Neural cell (in vitro differentiated cells): Measurements from ENCODE around the gene METTL8. TPM values are rescaled to one million over a fixed set of nuclear protein-coding genes. Genes with fewer than 3 reads are reported as not detected.

Source experiments
- H2AFZ ChIP-seq: fragments of 200-600, 300-800 bp; sonication (generic), shearing (Covaris generic); 2 replicates; pipeline ENCODE4 v1.6.0; 2014; ENCODE audit warnings: low read depth, mild to moderate bottlenecking, antibody characterized with exemption, low read length, moderate library complexity
- H3F3A ChIP-seq: fragments of 200-600 bp; shearing (Covaris generic); 2 replicates; pipeline ENCODE4 v1.6.1; 2016; ENCODE audit warnings: mild to moderate bottlenecking, moderate library complexity, mixed read lengths, antibody characterized with exemption, low read length; ENCODE audit not compliant: insufficient read depth, poor library complexity, severe bottlenecking
- H3K27ac ChIP-seq: fragments of 200-600, 300-800 bp; sonication (generic), shearing (Covaris generic); 2 replicates; pipeline ENCODE4 v1.5.1; 2014; ENCODE audit warnings: mild to moderate bottlenecking, low read length, moderate library complexity
- H3K27me3 ChIP-seq: fragments of 300-800, 200-600 bp; sonication (generic), shearing (Covaris generic); 2 replicates; pipeline ENCODE4 v1.6.0; 2014; ENCODE audit warnings: mild to moderate bottlenecking, low read depth, low read length, moderate library complexity; ENCODE audit not compliant: insufficient read depth
- H3K36me3 ChIP-seq: fragments of 300-800, 200-600 bp; sonication (generic), shearing (Covaris generic); 2 replicates; pipeline ENCODE4 v1.5.1; 2014; ENCODE audit warnings: mild to moderate bottlenecking, antibody characterized with exemption, low read length, moderate library complexity; ENCODE audit not compliant: insufficient read depth
- H3K4me2 ChIP-seq: fragments of 300-800, 200-600 bp; sonication (generic), shearing (Covaris generic); 2 replicates; pipeline ENCODE4 v1.6.0; 2014; ENCODE audit warnings: mild to moderate bottlenecking, low read length
- H3K4me3 ChIP-seq: fragments of 300-800, 200-600 bp; sonication (generic), shearing (Covaris generic); 2 replicates; pipeline ENCODE4 v1.5.1; 2014; ENCODE audit warnings: mild to moderate bottlenecking, low read length, moderate library complexity
- H3K79me2 ChIP-seq: fragments of 200-600 bp; shearing (Covaris generic); replicated peaks from 2 replicates; pipeline ENCODE4 v1.6.0; 2014; ENCODE audit warnings: mild to moderate bottlenecking, low read length, moderate library complexity; ENCODE audit not compliant: insufficient read depth
- H3K9ac ChIP-seq: fragments of 300-800, 200-600 bp; sonication (generic), shearing (Covaris generic); 2 replicates; pipeline ENCODE4 v1.6.1; 2016; ENCODE audit warnings: mild to moderate bottlenecking, low read length, mixed read lengths
- H3K9me2 ChIP-seq: fragments of 200-600 bp; shearing (Covaris generic); 2 replicates; pipeline ENCODE4 v1.6.1; 2016; ENCODE audit warnings: mild to moderate bottlenecking, low read length, mixed read lengths; ENCODE audit not compliant: insufficient read depth
- H3K9me3 ChIP-seq: fragments of 200-600, 300-800 bp; sonication (generic), shearing (Covaris generic); 2 replicates; pipeline ENCODE4 v1.6.1; 2016; ENCODE audit warnings: mild to moderate bottlenecking, mixed run types, low read length, moderate library complexity, mixed read lengths
- H4K20me1 ChIP-seq: fragments of 200-600 bp; shearing (Covaris generic); 2 replicates; pipeline ENCODE4 v1.6.1; 2016; ENCODE audit warnings: mild to moderate bottlenecking, mixed run types; ENCODE audit not compliant: insufficient read depth
- CTCF ChIP-seq: fragments of 450-650 bp; IDR thresholded peaks from 2 replicates; pipeline ENCODE4 v1.5.1; 2014; ENCODE audit warnings: antibody characterized with exemption, mild to moderate bottlenecking, moderate library complexity; ENCODE audit not compliant: poor library complexity, severe bottlenecking
- EP300 ChIP-seq: fragments of 450-650 bp; conservative IDR thresholded peaks from 2 replicates; pipeline ENCODE4 v1.6.1; 2014; ENCODE audit warnings: antibody characterized with exemption, mild to moderate bottlenecking, moderate library complexity; ENCODE audit not compliant: poor library complexity, severe bottlenecking
- EZH2 ChIP-seq: fragments of 200-600, 300-800 bp; shearing (Covaris generic), sonication (generic); IDR thresholded peaks from 2 replicates; pipeline ENCODE4 v1.6.1; 2014; ENCODE audit warnings: antibody characterized with exemption, low read length, borderline replicate concordance, mild to moderate bottlenecking; ENCODE audit not compliant: insufficient read depth, poor library complexity, severe bottlenecking
- MXI1 ChIP-seq: fragments of 450-650 bp; conservative IDR thresholded peaks from 2 replicates; pipeline ENCODE4 v1.6.1; 2014; ENCODE audit warnings: antibody characterized with exemption, mild to moderate bottlenecking; ENCODE audit not compliant: poor library complexity, severe bottlenecking
- POLR2AphosphoS5 ChIP-seq: IDR thresholded peaks from 2 replicates; pipeline ENCODE4 v1.6.1; 2012
- RAD21 ChIP-seq: fragments of 450-650 bp; conservative IDR thresholded peaks from 2 replicates; pipeline ENCODE4 v1.6.1; 2014; ENCODE audit warnings: antibody characterized with exemption, mild to moderate bottlenecking, moderate library complexity
- SMC3 ChIP-seq: fragments of 450-650 bp; conservative IDR thresholded peaks from 2 replicates; pipeline ENCODE4 v1.6.1; 2014; ENCODE audit warnings: antibody characterized with exemption, mild to moderate bottlenecking, moderate library complexity; ENCODE audit not compliant: poor library complexity
- TAF1 ChIP-seq: IDR thresholded peaks from 2 replicates; pipeline ENCODE4 v1.6.1; 2012; ENCODE audit warnings: low read depth
- polyA plus RNA-seq: library from polyadenylated mRNA; depleted of rRNA; stranded (reverse); fragments of >200 nt; gene quantifications from 2 replicates; pipeline ENCODE4 v1.2.3, GENCODE V29; 2014
- TF ChIP-seq, protein P1 (sequence below): IDR thresholded peaks from 2 replicates; pipeline ENCODE4 v1.6.1; 2012; ENCODE audit warnings: borderline replicate concordance

METTL8 gene
- polyA plus RNA-seq, 1 donor from 2014 or later, result 13.7 TPM

GRCh38 chr2:171316755-171317337 lies 116.9 kb downstream of the METTL8 start:
- no peak overlapping the region for H2AFZ ChIP-seq
- no peaks in the 10 kb centered on the region for H3K9me2 ChIP-seq
- peak overlapping the region; percentile 10 for H3K27ac ChIP-seq
- no peaks in the 10 kb centered on the region for H4K20me1 ChIP-seq
- H3K9me3 ChIP-seq, result no peaks in the 10 kb centered on the region
- H3K4me2 ChIP-seq, result no peak overlapping the region
- H3F3A ChIP-seq, result no peaks in the 10 kb centered on the region
- no peak overlapping the region for H3K4me3 ChIP-seq
- TF ChIP-seq, protein P1, sequence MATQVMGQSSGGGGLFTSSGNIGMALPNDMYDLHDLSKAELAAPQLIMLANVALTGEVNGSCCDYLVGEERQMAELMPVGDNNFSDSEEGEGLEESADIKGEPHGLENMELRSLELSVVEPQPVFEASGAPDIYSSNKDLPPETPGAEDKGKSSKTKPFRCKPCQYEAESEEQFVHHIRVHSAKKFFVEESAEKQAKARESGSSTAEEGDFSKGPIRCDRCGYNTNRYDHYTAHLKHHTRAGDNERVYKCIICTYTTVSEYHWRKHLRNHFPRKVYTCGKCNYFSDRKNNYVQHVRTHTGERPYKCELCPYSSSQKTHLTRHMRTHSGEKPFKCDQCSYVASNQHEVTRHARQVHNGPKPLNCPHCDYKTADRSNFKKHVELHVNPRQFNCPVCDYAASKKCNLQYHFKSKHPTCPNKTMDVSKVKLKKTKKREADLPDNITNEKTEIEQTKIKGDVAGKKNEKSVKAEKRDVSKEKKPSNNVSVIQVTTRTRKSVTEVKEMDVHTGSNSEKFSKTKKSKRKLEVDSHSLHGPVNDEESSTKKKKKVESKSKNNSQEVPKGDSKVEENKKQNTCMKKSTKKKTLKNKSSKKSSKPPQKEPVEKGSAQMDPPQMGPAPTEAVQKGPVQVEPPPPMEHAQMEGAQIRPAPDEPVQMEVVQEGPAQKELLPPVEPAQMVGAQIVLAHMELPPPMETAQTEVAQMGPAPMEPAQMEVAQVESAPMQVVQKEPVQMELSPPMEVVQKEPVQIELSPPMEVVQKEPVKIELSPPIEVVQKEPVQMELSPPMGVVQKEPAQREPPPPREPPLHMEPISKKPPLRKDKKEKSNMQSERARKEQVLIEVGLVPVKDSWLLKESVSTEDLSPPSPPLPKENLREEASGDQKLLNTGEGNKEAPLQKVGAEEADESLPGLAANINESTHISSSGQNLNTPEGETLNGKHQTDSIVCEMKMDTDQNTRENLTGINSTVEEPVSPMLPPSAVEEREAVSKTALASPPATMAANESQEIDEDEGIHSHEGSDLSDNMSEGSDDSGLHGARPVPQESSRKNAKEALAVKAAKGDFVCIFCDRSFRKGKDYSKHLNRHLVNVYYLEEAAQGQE, result no peak
- no peak for TF ChIP-seq EZH2
- no peak for TF ChIP-seq TAF1
- no peak overlapping the region for H3K9ac ChIP-seq
- no peaks in the 10 kb centered on the region for H3K36me3 ChIP-seq
- H3K79me2 ChIP-seq, result no peaks in the 10 kb centered on the region
- H3K27me3 ChIP-seq, result no peaks in the 10 kb centered on the region

GRCh38 chr2:171316220-171316619 lies 117.6 kb downstream of the METTL8 start:
- no peaks in the 10 kb centered on the region for H3K9me3 ChIP-seq
- H3K9me2 ChIP-seq, result no peaks in the 10 kb centered on the region
- H3K27me3 ChIP-seq, result no peaks in the 10 kb centered on the region
- H3F3A ChIP-seq, result no peaks in the 10 kb centered on the region
- H3K4me3 ChIP-seq, result no peak overlapping the region
- no peak overlapping the region for H2AFZ ChIP-seq
- H3K79me2 ChIP-seq, result no peaks in the 10 kb centered on the region
- no peaks in the 10 kb centered on the region for H4K20me1 ChIP-seq
- H3K9ac ChIP-seq, result peak overlapping the region; percentile 19
- H3K27ac ChIP-seq, result peak overlapping the region; percentile 10
- H3K36me3 ChIP-seq, result no peaks in the 10 kb centered on the region
- no peak overlapping the region for H3K4me2 ChIP-seq
- no peak for TF ChIP-seq TAF1
- TF ChIP-seq EP300, result no peak
- no peak for TF ChIP-seq POLR2AphosphoS5
- no peak for TF ChIP-seq EZH2
- TF ChIP-seq SMC3, result no peak
- TF ChIP-seq, protein P1, result no peak
- TF ChIP-seq CTCF, result no peak
- no peak for TF ChIP-seq RAD21
- no peak for TF ChIP-seq MXI1
